Measurements from ENCODE around the gene TNFRSF17. TPM values are rescaled to one million over a fixed set of nuclear protein-coding genes. Genes with fewer than 3 reads are reported as not detected.

TNFRSF17 gene
- total and polyA plus RNA-seq, 9 of the 15 experiments (the other 6 are each of a cell fraction or from before 2014, with no cell fraction given) = not detected

GRCh38 chr16:11916524-11917285 is 48.3 kb upstream of the TNFRSF17 start (continued):
- TF ChIP-seq CHD7 (IDR thresholded peaks at IDR 0.05; ENCODE audit: low read depth, low read length) (peak; percentile 82), NCOA6 (IDR thresholded peaks at IDR 0.05) (no peak), E2F3 (CRISPR knock-in tag; IDR thresholded peaks at IDR 0.05) (no peak), CEBPG (CRISPR knock-in tag; IDR thresholded peaks at IDR 0.05) (no peak), CEBPG (tag; conservative IDR thresholded peaks at IDR 0.05 in 1 of 2, IDR thresholded peaks at IDR 0.05 in 1 of 2) (no peak), DPF2 (IDR thresholded peaks at IDR 0.05) (peak; percentile 58), NR3C1 (CRISPR knock-in tag; IDR thresholded peaks at IDR 0.05) (no peak), BHLHE40 (IDR thresholded peaks at IDR 0.05; ENCODE audit: low read length) (no peak), ATF3 (IDR thresholded peaks at IDR 0.05) (peak; percentile 81), ATF3 (CRISPR knock-in tag; conservative IDR thresholded peaks at IDR 0.05) (no peak), ZSCAN29 (IDR thresholded peaks at IDR 0.05) (no peak), ZNF280A (IDR thresholded peaks at IDR 0.05; ENCODE audit: low read depth, partially characterized antibody) (no peak), ZNF444 (CRISPR knock-in tag; IDR thresholded peaks at IDR 0.05) (no peak), HEY1 (CRISPR knock-in tag; IDR thresholded peaks at IDR 0.05; ENCODE audit: borderline replicate concordance) (no peak)
- TF ChIP-seq, protein P1, sequence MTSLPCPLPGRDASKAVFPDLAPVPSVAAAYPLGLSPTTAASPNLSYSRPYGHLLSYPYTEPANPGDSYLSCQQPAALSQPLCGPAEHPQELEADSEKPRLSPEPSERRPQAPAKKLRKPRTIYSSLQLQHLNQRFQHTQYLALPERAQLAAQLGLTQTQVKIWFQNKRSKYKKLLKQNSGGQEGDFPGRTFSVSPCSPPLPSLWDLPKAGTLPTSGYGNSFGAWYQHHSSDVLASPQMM (CRISPR knock-in tag; IDR thresholded peaks at IDR 0.05) = no peak

Measured in K562 (cell line).